NT2/D1 (cell line): ENCODE results near the gene CELF4.

Experiments
- SUZ12 ChIP-seq: IDR thresholded peaks from 2 replicates; pipeline ENCODE4 v1.6.1; 2011; ENCODE audit not compliant: insufficient read length, insufficient read depth; ENCODE audit errors: extremely low read depth
- YY1 ChIP-seq: IDR thresholded peaks from 2 replicates; pipeline ENCODE4 v1.6.1; 2011; ENCODE audit not compliant: insufficient read length, insufficient read depth

DNA sequence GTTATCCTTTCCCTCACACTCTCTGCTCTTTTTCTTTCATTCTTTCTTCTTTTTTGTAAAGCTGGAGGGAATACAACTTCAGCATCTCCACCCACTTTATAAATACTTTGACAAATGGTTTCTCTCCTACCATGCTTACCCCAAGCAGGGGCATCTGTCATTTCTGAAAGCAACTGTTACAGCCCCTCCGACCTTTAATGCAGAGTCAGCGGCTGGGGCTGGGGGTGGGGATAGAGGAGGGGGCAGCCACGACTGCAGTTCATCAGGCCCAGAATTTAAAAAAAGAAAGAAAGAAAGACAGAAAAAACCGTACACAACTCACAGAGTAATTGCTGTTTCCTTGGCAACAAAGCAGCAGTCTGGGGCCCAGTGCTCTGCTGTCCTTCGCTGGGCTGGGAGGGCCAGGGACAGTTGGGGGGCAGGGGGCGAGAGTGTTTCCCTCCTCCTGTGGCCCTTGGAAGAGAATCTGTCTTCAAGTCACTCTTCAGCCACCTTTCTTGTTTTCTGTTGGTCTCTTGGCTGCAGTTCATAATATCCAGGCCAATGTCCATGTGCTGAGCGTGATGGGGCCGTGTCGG is 53.8 kb downstream of the CELF4 start:
- TF ChIP-seq YY1 (no peak), SUZ12 (no peak)
